Left renal pelvis (tissue), 4 donors: ENCODE results near the gene HPS1. TPM values are rescaled to one million over a fixed set of nuclear protein-coding genes. Genes with fewer than 3 reads are reported as not detected.

Experiments used
- DNase-seq, 4 donors: peaks; one replicate each; pipeline ENCODE4 v3.0.0-alpha.2; 2013; ENCODE audit warnings: low read depth in 4 of 4, low spot score in 3 of 4
- polyA plus RNA-seq, 4 donors: library from polyadenylated mRNA; unstranded; fragments of 120-200 nt; gene quantifications; one replicate each; pipeline ENCODE4 v1.2.1, GENCODE V29; 2013; ENCODE audit not compliant: insufficient read length in 4 of 4

Gene HPS1
- polyA plus RNA-seq, 4 donors = 29.6 to 47.4 (median 31.0) TPM

DNA sequence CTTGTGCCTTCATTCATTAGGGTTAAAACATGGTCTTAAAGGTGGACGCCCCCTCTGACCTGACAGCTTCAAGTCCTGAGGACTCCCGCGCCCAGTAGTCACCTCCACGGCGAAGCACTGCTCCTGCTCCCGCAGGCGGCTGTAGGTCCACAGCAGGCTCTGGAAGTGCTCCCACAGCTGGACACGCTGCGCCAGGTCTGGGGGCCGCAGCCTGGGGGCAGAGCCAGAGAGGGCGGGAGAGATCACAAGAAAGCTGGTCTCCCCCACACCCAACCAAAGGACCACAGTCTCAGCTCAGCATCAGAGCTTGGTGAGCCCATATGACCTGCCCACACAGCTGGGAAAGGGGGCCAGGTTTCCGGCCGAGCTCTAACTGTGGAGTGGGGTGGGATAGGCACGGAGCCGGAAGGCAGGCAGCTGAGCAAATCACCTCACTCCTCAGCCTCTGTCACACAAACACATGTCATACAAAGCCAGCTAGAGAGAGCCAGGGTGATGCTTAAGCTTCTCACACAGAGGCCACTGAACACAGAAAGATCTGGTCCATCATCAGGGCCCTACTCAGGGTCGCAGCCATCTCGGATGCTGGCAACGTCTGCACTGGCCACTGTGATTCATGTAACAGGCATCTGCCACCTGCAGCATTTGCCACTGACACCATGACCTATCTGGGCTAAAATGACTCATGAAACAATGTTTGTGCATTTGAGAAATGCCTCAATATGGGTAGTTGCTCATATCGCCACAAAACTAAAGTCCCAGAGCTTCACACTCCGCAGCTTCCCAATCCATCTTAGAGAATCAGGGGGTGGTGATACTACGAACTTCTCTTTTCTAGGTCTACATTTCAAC lies 12.6 kb downstream of the HPS1 start:
- no peak for DNase-seq

DNA sequence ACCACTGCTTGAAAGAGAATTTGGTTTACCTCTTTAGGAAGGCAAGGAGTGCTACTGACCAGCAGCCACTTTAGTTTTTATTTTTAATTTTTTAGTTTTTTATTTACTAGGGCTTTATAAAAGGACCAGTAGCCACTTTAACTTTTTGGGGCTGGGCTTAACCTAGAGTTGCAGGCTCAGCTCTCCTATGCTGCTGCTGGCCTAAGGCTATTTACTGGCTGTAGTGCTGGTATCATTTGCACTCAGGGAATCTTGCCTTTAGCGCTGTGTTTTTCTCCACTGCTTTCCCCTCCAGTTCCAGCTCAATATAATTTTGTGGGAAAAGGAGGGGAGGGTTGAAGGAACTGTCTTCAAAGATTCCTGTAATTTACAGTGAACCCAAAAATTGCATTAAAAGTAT lies 13.4 kb downstream of the HPS1 start:
- DNase-seq = no peak

DNA sequence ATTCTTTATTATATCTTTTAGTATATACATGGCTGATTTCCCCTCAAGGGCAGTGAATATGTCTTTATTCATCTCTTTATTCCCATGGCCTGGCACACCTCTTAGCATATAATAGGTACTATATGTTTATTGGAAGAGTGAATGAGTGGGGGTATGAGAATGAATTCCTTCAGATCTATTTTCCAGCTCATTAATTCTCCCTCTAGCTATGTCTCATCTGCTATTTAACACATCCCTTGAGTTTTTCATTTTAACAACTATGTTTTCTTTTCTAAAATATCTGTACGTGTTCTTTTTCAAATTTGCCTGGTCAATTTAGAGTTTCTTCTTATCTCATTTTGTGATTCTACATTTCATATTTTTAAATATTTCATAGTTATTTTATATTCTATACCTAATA lies 14.4 kb downstream of the HPS1 start:
- DNase-seq = no peak

DNA sequence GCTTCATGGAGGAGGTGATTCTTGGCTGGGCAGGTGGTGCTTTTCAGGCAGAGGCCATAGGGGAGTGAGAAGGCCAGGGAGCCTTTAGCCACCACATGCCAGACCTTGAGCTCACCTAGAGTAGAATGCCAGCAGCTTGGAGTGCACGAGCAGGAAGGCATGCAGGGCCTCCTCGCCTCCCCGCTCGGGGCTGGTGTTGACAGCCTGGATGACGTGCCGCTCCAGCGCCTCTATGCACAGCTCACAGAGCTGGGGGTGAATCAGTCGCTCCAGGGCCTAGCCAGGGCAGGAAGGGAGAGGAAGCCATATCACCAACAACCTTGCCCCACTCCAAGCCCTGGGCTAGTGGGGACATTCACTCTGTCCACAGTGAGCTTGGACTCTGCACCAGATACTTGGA lies 15.7 kb downstream of the HPS1 start:
- no peak for DNase-seq

DNA sequence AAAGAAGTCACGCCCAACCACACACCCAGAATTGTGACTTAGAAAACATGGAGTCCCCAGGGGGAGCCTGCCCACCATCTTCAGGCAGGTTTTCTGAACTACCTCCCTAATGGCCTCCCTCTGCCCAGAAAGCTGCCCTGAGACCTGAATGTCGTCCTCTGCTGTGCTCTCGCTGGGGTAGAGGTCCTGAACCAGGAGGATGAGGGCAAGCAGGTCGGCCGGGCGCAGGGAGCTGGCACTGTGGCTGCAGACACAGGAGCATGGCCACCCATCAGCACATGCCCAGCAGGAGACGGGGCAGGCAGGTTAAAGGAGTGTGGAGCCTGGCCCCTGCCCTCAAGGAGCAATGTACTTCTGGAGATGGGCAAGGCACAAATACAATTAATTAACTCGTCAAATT lies 16.3 kb downstream of the HPS1 start:
- no peak for DNase-seq

DNA sequence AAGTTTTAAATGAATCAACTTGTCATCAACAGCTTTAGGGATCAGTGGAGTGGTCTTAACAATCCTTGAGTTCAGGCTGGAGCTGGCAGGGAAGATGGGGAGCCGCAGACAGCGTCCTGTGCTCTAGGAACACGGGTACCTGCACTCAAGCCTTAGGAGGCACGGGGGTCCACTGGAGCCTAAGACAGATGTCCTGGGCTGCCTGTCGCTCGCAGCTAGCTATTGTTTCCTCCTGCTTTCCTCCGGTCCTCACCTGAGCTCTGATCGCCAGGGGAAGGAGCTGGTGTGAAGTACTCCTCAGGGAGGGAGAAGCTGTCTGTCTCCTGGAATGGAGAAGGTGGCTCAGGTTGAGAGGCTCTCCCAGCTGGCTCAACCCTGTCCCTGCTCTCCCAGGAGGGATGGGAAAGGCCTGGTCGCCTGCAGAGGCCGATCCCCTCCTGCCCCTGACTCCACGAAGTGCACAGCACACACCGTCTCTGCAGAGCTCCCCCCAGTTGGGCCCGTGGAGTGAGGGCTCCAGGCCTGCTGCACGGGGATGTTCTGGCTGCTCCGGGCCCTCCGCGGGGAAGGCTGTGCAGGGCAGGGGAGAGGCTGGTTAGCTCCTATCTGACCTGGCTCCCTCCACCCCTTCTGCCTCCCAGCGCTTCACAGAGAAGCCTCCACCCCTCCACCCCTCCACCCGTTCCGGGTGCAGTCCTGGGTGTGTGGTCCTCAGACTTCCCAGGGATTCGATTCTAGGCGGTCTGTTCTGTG lies 17.2 kb downstream of the HPS1 start:
- DNase-seq = no peak

DNA sequence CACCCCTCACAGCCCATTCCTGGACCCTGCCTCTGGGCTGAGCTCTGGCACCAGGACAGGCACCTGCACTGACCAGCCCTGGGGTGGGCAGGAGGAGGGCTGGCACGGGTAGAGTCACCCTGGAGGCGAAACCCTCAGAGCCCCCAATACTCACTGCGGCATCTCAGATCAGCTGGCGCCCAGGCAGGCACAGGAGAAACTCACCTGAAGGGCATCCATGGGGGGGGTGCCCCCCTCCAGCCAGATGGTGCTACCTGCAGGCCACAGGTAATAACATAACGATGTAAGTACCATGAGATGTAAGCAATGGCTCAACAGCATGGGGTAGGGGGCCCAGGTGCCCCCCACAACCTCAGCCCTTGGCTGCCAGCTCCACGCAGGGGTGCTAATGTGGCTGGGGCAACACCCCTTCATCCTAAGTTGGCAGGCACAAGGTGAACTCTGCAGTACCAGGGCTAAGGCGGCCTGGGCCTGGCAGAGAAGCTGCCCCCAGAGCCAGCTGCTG lies 19.7 kb downstream of the HPS1 start:
- DNase-seq = no peak

DNA sequence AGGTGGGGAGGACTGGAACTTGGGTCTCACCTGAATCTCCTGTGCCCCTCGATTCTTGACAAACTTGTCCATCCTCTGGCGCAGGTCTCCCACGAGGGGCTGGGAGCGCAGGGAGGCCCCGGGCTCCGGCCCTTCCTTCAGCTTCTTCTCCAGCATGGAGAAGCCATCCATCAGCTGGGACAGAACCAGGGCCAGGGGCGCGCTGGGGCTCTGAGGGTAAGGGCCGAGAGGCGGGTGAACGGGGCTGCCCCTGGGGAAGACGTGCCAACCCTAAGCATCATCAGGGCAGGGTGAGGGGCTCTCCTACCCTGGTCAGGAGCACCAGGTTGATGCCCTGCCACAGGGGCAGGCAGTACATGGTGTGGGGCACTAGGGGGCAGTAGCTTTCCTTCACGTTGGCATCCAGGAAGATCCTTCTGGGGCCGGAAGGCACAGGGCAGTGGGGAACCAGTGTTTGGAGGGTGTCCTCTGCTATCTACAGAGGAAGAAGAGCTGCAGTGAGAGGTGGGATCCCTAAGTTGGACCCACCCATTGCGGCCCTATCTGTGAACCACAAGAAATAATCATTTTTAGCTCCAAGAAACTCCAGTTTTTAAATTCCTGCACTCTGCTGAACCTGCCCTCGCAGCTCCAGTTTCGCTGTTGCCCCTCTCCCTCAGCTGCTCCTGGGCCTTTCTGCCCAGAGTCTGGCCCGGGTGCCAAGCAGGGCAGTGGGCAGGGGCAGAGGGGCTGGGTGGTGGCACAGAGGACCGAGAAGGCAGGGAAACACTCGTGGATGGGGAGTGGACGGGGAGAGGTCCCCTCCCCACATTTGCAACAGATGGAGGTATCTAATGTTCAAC lies 21.0 kb downstream of the HPS1 start:
- DNase-seq = no peak

DNA sequence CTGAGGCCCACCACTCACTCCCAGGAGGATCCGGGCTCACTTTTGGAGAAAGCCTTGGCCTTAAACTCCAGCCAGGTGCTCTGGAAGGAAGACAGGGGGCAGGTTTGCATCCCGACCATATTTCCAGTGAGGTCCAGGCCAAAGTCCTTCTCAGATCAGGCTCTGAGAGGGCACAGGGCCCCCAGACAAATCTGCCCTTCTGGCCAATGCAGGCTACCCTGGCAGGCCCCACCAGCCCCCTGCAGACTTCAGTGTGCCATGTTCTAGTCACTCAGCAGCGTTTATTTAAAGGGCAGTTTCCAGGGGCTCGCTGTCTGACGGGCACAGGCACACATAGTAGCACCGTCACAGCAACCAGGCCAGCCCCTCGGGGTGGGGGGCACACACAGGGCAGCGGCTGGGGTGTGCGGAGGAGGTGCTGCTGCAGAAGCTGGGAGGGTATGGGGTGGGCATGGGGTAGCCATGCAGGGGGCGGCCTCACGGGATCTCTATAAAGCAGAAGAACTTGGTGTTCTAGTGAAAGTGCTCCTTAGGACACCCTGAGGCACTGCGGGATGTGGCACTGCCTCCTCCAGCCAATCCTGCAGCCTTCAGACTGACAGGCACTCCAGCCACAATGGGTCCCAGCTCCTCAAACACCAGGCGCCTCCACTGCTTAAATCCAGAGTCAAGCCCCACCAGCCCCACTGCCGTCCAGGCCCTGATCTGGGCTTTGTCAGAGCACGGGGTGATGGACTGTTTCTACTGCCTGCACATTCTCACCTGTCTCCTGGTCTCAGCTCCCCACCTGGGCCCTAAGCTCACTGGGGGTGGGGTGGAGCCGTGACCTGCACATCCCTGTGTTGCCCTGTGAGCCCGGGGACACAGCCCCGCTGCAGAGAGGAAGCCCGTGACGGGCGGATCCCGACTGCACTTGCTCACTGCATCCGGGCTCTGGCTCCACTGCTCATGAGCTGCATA lies 22.2 kb downstream of the HPS1 start:
- DNase-seq = no peak

DNA sequence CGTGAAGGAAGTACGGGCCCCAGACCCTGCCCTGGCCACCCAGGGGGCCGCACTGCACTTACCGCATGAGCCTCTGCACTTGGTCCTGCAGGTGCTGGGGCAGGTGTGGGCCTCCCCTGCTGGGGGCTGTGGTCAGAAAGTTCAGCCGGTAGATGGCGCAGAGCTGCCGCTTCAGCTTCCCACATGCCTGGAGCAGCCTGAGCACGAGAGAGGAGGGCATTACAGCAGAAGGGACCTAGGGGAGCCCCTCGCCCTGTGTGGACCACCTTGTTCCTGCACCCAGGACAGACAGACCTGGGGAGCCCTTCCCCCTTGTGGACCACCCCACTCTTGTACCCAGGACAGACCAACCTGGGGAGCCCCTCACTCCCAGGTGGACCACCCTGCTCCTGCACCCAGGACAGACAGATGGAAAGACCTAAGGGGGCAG lies 23.0 kb downstream of the HPS1 start:
- no peak for DNase-seq

DNA sequence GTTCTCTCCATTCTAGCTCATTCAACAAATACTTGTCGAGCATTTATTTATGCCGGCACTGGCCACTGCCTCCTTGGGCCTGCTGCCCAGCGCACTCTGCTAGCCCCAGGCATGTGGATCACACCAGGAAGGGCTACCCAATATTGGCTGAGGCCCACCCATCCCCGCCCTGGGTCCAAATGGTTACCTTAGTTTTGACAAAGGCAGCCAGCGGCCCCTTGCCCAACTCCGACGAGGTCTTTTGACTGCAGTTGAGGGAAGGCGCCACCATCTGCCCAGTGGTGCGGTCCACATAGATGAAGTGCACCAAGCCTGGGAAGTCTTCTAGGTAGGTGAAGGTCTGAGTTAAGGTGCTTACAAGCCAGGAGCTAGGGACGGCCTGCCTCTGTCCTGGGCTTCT lies 24.6 kb downstream of the HPS1 start:
- no peak for DNase-seq

DNA sequence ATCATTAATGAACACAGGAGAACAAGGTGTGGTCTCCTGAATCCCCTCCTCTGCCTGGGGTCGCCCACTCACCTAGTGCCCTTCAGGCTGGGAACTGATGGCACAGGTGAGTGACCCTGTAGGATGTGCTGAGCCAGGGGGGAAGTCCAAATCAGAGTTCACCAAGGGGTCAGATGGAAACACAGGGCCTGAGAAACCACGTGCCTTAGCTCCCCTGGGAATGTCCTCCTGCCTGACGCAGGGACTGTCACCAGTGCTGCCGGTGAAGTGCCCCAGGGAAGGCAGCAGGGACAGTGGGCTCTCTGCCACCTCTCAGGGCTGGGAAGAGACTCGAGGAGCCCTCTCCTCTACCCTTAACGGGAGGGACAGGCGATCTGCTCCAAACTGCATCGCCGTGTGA lies 25.9 kb downstream of the HPS1 start:
- DNase-seq = no peak

DNA sequence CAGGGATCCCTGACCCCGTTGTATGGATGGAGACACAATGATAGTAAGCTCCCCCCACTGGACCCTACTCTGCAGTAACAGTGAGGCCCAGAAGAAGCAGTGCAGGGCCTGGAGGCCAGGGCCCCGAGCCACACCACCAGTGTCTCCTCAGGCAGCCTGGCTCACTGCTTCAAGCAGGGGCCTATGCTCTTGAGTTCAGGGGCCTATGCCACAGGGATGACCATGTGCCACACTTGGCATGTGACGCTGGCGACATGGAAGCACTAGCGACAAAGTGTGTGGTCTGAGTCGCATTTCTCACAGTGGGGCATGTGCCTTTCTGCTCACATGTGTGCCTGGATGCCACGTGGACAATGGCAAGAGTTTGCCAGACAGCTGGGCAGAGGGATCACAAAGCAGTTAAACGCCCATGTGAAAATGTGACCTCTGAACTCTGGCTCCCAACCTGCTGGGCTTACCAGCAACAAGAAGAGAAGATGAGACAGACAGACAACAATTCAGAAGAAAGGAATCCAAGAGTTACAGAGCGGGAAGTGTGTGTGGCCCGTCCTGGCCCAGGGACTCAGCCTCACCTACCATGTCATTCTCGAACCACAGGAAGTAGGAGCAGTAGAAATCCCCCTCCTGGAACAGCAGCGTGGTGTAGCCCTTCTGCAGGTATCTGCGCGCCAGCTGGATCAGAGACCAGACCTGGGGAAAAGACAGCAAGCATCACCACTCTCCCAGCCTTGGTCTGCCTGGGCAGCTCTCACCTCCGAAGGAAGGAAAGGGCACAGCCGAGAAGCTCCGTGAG lies 27.1 kb downstream of the HPS1 start:
- no peak for DNase-seq

DNA sequence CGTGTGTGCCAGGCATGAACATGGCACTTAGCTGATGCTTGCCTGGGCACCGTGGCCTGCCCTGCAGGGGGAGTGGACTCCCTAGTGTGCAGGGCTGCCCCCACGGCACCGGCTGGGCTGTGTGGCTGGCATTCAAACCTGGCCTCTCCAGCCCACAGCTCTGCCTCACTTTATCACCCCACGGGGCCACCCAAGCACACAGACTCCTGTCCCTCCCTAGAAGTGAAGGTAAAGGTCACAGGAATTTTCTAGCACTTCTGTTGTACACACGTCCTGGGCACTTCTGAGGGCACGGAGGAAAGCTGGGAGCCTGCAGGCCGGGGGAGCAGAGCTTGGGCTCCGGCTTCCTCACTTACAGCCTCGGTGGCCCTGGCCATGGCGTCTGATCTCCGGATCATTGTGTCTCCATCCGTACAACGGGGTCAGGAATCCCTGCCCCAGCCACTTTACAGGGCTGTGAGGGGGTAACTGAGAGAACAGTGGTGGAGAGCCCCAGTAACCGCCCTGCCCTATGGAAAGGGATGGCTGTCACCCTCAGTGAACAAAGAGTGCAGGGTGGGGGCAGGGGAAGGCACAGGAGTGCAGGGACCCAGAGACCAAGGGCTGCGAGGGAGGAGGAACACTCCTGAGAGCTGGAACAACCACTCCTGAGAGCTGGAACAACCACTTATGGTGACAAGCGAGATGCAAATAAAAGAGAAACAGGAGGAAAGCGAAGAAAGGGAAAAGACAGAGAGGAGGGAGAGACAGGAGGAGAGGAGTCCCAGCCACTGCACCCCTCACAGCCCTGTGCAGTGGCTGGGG lies 27.9 kb downstream of the HPS1 start:
- DNase-seq = no peak

DNA sequence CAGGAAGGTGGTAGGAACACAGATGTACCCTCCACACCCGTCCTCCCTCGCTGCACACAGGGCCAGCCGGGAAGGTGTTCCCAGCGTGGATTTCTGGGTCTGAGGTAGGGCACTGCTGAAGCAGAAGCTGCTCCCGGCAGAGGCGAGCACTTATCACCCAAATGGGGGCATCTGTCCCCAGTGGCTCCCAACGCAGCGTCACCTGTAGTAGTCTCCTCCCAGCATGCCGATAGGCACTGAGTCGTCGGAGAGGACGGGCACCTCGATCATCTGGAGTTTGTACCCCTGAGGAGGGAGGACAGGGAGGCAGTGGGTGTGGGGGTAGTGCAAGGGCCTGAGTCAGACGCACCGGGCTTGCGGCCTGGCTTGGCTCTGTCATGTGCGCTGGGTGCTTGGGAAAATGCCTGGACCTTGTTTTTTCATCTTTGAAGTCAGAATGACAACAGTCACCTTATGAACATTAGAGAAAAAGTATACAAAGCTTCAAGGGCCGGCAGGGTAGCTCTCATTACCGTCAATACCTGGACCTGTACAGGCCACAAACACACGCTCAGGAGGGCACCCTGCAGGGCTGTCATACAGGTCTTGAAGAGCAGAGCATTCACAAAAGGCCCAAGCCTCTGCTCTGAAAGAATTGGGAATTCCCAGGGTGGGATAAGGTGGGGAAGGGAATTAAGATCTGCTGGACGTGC lies 28.6 kb downstream of the HPS1 start:
- no peak for DNase-seq

DNA sequence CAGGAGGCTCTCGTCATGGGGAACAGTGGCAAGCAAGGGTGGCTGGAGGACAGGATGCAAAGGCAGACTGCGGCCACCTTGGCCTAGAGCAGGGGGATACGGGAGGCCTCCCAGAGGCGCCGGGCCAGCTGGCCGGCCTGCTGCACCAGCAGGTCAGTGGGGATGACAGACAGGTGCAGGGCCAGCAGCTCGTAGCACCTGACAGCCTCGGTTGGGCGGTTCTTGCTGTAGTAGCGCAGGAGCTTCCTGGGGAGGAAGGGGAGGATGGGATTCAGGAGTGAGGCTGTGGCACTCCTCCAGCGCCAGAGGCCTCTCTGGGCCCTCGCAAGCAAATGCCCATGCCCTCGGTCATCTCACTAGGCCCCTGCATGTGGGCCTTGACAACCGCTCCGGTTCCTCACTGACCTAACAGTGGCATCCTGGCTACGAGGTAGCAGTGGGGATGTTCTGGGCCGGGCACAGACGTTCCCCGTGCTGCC lies 29.2 kb downstream of the HPS1 start:
- DNase-seq = no peak

DNA sequence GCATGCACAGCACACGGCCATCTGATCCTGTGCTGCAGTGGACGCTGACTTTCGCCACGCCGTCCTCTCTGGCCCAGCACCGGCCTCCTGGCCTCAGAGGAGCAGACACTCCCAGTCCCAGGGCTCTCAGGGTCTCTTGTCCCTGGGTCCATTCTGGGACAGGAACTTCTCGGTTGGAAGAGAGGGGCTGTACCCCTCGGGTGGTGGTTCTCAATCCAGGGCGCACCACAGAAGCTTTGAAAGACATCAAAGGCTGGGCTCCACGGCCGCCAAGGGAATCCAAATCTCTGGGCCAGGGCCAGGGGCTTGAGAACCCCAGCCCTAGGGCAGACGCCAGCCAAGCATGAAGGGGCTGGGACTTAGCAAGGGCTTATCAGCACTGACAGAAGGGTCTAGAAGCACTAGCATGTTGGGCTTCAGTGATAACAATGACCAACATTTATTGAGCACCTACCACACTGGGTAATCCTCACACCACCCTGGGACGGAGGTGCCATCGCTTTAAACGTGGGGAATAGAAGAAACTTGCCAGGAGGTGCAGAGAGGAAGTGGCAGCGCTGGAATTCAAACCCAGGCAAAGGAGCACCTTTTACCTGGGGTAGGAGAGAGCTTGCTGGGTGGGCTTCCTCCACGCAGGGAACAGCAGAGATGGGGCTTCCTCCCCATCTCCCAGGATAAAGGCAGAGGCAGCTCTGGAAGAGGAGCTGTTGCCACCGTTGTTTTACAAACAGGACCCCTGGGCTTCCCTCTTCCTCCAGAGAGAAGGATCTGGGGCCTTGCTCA lies 29.9 kb downstream of the HPS1 start:
- DNase-seq = no peak
